Measurements from ENCODE around the gene ESR2.
"Not testable (repeated sequence)": the region's sequence is repeated elsewhere in the genome, so short reads cannot be mapped to it uniquely, and the experiment has no call there.

Gene ESR2

GRCh38 chr14:64220056-64220455, 74.1 kb downstream of the ESR2 start:
- no peak for DNase-seq

DNA sequence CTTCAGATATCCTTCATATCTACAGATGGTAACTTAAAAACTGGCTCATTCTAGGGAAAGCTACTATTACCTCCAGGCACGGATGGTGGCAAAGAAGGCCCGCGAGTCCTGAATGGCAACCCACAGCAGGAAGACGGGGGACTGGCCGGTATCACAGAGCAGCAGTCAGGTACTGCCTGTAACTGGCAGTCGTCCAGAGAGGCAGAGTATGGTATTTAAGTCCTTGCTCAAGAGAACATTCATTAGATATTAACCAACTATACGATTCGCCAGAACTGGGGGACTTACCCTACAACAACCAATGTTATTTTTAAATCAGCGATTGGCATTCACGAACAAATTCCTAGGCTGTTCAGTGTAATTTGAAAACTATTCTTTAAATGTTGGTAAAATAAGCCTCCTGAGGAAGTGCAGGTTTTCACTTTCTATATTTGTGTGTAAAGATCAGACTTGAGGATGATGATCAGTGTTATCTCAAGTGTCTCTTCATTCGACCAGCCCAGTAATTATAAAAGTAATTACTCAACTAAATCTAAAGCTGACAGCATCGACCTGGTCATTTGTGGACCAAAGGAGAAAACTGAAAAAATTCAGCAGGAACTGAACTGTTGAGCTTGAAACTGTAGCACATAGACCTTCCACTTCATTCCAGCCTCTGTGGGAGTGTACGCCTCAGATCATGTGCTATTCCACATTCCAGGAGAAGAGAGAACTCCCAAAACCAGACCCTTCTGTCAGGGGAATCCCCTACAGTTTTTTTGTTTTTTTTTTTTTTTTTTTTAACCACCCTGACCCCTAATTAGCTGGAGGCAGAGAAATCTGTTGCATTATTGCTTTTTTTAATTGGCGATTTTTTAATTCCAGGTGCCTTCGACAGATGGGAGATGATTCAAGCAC, 75.6 kb downstream of the ESR2 start:
- DNase-seq: no peak

DNA sequence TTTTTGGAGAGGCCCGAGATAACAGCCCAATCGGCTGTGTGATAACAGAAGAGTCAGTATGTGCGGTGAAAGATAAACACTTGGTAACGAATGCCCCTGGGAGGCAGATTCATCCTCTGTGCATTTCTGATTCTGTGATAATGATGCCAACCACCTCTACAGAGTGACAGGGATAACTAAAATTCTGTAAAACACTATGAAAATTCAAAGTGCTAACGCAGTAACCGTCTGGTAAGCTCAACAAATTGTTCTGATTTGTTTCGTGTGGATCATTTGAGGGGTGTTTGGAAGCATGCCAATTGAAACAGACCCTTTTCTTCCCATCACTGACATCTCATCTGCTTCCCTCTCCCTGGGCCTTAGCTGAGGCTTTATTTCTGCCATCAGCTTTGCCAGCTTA, 76.3 kb downstream of the ESR2 start:
- no peak for DNase-seq

DNA sequence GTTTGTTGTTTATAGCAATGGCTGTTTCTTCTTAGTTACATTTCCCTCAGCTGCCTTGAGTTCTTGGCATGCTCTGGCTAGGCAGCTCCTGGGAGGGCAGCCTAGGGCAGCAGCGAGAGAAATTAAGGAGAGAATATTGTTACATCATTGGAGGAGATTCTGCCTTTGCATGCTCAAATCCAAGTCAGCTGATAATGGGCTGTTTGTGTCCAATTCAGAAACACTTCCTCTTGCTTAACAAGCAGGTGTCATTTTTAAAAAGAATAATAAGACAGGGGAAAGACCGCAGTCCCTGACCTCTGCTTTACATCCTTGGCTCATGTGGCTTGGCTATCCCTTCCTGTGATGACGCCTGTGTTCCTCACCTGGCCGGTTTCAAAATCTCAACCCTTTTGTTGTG, 76.9 kb downstream of the ESR2 start:
- no peak for DNase-seq

GRCh38 chr14:64215978-64216377, 78.2 kb downstream of the ESR2 start:
- DNase-seq: no peak

GRCh38 chr14:64215274-64215673, 78.9 kb downstream of the ESR2 start:
- no peak for DNase-seq

DNA sequence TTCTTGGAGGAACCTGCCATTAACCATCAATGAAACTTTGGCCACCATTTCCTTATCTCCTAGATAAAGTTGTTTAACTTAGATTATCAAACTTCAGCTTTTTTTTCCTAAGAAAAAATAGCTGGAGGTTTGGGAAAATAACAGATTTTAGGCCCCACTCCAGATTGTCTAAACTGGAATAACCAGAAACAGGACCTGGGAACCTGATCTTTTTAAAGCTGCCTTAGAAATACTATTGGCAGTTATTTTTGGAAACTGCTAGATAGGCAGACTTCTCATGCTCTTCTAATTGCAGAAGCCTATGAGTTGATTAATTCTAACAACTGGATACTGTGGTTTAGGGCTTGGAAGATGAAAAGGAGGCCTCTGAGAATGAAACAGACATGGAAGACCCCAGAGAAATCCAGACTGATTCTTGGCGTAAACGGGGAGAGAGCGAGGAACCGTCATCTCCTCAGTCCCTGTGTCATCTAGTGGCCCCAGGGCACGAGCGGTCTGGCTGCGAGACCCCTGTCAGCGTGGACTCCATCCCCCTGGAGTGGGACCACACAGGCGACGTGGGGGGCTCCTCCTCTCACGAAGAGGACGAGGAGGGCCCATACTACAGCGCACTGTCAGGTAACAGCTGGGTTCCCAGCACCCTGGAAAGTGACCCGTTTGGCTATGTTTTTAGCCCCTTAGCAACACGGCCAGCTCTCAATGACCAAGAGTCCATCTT, 80.2 kb downstream of the ESR2 start:
- DNase-seq: no peak

DNA sequence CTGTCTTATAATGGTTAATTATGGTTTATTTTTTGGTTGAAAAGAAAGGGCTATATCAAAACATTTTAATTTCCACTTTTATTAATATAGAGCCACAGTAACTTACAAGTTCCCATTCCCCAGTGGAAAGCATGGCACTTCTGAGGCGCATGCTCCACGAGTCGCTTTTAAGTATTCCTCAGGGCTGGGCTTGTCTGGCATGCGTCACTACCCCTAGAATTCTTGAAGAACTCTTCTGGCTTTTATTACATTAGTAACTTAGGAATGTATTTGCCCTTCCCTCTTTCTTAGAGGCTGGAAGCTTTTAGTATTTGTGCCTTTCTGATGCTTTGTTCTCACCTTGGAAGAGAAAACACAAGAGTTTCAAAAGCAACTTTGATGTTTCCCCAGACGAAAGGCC, 81.1 kb downstream of the ESR2 start:
- DNase-seq: no peak

GRCh38 chr14:64212666-64213065, 81.5 kb downstream of the ESR2 start:
- DNase-seq: no peak

DNA sequence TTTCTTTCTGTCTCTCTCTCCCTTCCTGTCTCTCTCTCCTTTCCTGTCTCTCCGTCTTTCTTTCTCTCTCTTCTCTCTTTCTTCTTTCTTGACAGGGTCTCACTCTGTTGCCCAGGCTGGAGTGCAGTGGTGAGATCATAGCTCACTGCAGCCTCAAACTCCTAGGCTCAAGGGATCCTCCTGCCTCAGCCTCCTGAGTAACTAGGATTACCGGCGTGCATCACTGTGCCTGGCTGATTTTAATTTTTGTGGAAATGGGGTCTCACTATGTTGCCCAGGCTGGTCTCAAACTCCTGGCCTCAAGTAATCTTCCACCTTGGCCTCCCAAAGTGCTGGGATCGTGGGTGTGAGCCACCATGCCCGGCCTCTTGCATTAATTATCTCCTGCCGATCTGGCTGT, 83.3 kb downstream of the ESR2 start:
- DNase-seq: not testable (repeated sequence)

- no peak for DNase-seq
These were observed 84.0 kb downstream of the ESR2 start for GRCh38 chr14:64210216-64210615.

- no peak for DNase-seq
These were observed 84.6 kb downstream of the ESR2 start for GRCh38 chr14:64209444-64210131.

GRCh38 chr14:64208981-64209380, 85.2 kb downstream of the ESR2 start:
- no peak for DNase-seq

GRCh38 chr14:64208261-64208660, 85.9 kb downstream of the ESR2 start:
- no peak for DNase-seq

DNA sequence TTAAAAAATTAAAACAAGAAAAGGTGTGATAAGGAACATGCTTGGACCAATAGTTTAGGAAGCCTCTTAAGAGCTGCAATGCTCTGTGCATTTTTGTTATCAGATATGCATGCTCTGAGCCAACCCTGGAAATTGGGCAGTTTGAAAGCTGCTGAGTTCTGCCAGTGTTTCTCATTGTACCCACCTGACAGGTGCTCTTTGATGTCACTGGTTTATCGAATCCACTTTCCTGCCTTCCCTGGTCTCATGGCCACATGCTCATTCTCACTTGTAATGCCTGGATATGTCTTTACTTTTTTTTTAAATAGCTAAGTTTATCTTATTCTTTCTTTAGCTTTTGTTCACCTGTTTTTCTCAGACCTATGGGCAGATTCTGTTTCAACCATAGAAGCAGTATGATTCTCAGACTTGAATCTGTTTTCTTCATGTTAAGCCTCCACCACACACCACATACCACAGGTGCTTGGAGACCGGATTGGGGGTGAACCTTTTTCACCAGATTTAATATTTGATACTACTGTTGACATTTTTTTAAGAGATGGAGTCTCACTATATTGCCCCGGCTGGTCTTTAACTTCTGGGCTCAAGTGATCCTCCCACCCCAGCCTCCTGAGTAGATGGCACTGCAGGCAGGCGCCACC, 90.7 kb downstream of the ESR2 start:
- DNase-seq: no peak

DNA sequence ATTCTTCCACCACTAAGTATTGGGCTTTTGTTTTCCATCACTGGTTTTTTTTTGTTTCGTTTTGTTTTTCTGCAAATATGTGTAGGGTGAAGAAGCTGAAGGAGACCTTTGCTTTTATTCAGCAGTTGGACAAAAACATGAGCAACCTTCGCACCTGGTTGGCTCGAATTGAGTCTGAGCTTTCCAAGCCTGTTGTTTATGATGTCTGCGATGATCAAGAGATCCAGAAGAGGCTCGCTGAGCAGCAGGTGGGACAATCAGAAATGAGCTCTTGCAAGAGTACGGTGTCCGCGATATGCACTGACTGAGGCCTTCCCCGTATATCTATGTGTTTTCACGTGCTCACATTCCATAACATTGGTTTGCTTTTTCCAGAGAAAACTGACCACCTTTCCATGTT, 91.5 kb downstream of the ESR2 start:
- no peak for DNase-seq

GRCh38 chr14:64201921-64202545, 92.1 kb downstream of the ESR2 start:
- DNase-seq: no peak

- no peak for DNase-seq
These were observed 92.9 kb downstream of the ESR2 start for GRCh38 chr14:64201296-64201695.

GRCh38 chr14:64200170-64200569, 94.0 kb downstream of the ESR2 start:
- DNase-seq: no peak

DNA sequence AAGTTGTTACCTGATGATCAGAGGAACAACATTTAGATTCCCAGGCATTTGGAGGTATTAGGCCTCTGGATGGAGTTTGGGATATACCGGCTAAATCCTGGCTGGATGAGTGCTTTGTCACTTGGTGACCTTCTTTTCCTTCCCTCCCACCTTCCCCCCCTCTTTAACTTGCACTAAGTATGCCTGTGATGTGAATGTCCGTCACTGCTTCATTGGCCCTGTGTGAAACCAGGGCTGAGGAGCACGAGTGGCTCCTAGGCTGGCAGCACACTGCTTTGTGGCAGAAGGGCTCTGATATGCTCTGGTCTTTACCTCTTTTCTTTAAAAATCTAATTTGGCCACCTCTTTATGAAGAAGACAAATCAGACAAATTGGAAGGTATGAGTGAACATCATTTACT, 95.7 kb downstream of the ESR2 start:
- no peak for DNase-seq

GRCh38 chr14:64197996-64198395, 96.2 kb downstream of the ESR2 start:
- no peak for DNase-seq

DNA sequence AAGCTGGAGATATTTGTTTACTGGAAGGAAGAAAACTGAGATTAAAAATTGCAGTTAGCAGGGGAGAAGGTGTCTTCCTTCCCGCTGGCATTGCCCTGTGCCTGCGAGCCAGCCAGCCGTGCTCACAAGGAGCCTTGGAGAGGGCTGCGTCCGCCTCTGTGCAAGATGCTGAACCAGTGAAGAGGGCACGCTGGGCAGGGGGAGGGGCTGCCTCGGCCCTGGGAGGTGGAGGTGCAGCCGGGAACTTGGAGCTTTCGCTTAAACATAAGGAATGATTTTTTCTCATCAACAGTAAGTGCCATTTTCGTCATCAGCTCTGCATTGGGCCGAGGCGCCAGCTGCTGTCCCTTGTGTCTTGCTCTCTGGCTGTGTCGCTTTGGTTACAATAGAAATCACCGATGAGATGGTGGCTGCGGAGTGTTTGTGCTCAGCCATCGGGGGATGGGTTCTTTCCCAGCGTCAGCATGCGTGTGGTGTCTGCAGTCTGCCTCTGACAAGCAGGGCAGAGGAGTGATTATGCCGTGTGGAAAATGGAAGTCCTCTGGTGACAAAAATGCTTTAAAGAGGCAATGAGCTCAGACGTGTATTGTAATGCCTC, 97.3 kb downstream of the ESR2 start:
- no peak for DNase-seq
